HCT116 (cell line): ENCODE data around the gene KCNH6.

Experiments used
- CTCF ChIP-seq, 3 experiments: fragments of 200-600 bp in 1 of 3; sonication (generic) in 1 of 3; IDR thresholded peaks in 2 of 3; conservative IDR thresholded peaks in 1 of 3; 2 replicates each; pipeline ENCODE4 v1.5.1; 2012 to 2017; ENCODE audit warnings: low read depth in 2 of 3, low read length in 2 of 3, antibody characterized with exemption in 1 of 3, borderline replicate concordance in 1 of 3, control low read depth in 1 of 3, mild to moderate bottlenecking in 1 of 3, mixed read lengths in 1 of 3, mixed run types in 1 of 3, moderate library complexity in 1 of 3; ENCODE audit not compliant: insufficient read depth in 1 of 3
- EGR1 ChIP-seq: IDR thresholded peaks from 2 replicates; pipeline ENCODE4 v1.6.1; 2012; ENCODE audit warnings: low read depth
- ELF1 ChIP-seq: IDR thresholded peaks from 2 replicates; pipeline ENCODE4 v1.6.1; 2012; ENCODE audit warnings: low read depth, borderline replicate concordance
- EZH2 ChIP-seq: fragments of 200-600 bp; sonication (generic); IDR thresholded peaks from 2 replicates; pipeline ENCODE4 v1.6.1; 2017; ENCODE audit warnings: antibody characterized with exemption, mixed run types
- EZH2phosphoT487 ChIP-seq: fragments of 200-600 bp; IDR thresholded peaks from 2 replicates; pipeline ENCODE4 v1.6.1; 2018; ENCODE audit warnings: antibody characterized with exemption, borderline replicate concordance
- FOSL1 ChIP-seq: IDR thresholded peaks from 2 replicates; pipeline ENCODE4 v1.6.1; 2012; ENCODE audit warnings: low read depth
- MAX ChIP-seq: IDR thresholded peaks from 2 replicates; pipeline ENCODE4 v1.6.1; 2012
- POLR2A ChIP-seq: IDR thresholded peaks from 2 replicates; pipeline ENCODE4 v1.7.0; 2011; ENCODE audit warnings: borderline replicate concordance; ENCODE audit not compliant: insufficient read depth, insufficient read length; ENCODE audit errors: extremely low read depth
- POLR2AphosphoS5 ChIP-seq: IDR thresholded peaks from 2 replicates; pipeline ENCODE4 v1.6.1; 2011; ENCODE audit warnings: mild to moderate bottlenecking, low read depth, low read length, moderate library complexity
- RAD21 ChIP-seq: IDR thresholded peaks from 2 replicates; pipeline ENCODE4 v1.6.1; 2012; ENCODE audit warnings: low read depth, mild to moderate bottlenecking
- SIN3A ChIP-seq: IDR thresholded peaks from 2 replicates; pipeline ENCODE4 v1.6.1; 2012; ENCODE audit warnings: low read depth
- SRF ChIP-seq: IDR thresholded peaks from 2 replicates; pipeline ENCODE4 v1.6.1; 2012; ENCODE audit warnings: low read depth
- TCF7L2 ChIP-seq: IDR thresholded peaks from 2 replicates; pipeline ENCODE4 v1.7.0; 2011; ENCODE audit warnings: borderline replicate concordance, inconsistent platforms; ENCODE audit not compliant: insufficient read depth, insufficient read length; ENCODE audit errors: extremely low read depth
- YY1 ChIP-seq: IDR thresholded peaks from 2 replicates; pipeline ENCODE4 v1.6.1; 2011; ENCODE audit warnings: low read length, low read depth, moderate library complexity, mild to moderate bottlenecking; ENCODE audit not compliant: insufficient replicate concordance; ENCODE audit errors: extremely low read depth

GRCh38 chr17:63505341-63505740 lies 17.8 kb upstream of the KCNH6 start:
- no peak for TF ChIP-seq CTCF (IDR thresholded peaks at IDR 0.05 in 2 of 3, conservative IDR thresholded peaks at IDR 0.05 in 1 of 3; ENCODE audit: borderline replicate concordance in 1 of 3, insufficient read depth in 1 of 3, low read depth in 2 of 3, low read length in 2 of 3)
- no peak for TF ChIP-seq POLR2AphosphoS5
- TF ChIP-seq MAX = no peak
- TF ChIP-seq SIN3A = no peak
- TF ChIP-seq EGR1 = no peak
- TF ChIP-seq YY1 = no peak
- TF ChIP-seq POLR2A = no peak
- no peak for TF ChIP-seq EZH2
- TF ChIP-seq EZH2phosphoT487 = no peak
- no peak for TF ChIP-seq RAD21
- no peak for TF ChIP-seq FOSL1
- no peak for TF ChIP-seq SRF
- no peak for TF ChIP-seq ELF1
- no peak for TF ChIP-seq TCF7L2
